ENCODE results near the gene SPATA32.
"Not testable (repeated sequence)": the region's sequence is repeated elsewhere in the genome, so short reads cannot be mapped to it uniquely, and the experiment has no call there.

The SPATA32 gene

DNA sequence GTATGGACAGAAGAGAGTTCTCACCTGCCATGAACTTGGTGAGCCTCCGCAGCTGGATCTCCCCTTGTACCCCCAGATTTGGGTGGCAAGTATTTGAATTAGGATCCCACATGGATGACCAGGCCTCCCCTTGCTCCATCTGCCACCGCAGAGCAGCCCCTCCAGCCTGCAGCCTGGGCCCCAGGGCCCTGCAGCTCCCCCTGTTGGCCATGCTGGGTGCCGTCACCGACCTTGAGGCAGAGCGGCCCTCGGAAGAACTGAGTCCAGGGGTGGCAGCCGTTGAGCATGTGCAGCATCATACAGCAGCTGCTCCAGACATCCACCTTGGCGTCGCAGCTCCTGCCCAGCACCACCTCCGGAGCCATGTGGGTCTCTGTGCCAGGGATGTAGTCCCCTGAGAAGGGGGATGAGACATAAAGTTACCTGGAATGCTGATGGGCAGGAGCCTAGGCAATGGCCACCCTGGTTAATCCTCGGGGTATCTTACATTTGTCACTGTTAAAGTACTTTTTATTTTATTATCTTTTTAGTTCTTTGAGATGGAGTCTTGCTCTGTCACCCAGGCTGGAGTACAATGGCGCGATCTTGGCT lies 9.0 kb upstream of the SPATA32 start:
- peak in 1 of 2 experiments; percentile 31 for DNase-seq

DNA sequence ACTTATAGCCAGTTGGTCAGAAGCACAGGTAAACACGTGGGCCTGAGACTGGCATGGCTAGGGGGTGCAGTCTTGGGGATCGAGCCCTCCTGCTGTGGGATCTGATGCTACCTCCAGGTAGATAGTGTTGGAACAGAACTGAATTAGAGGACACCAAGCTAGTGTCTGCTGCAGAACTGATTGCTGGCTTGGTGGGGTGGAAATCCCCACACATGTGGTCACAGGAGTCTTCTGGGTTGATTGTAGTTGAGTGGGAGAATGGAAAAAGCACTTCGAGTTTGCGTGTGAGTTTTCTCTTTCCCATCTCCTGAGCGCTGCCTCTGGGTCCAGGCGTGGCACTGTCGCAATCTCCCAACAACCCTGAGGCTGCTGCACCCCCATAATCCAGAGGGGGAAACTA lies 8.0 kb upstream of the SPATA32 start:
- no peak for DNase-seq

DNA sequence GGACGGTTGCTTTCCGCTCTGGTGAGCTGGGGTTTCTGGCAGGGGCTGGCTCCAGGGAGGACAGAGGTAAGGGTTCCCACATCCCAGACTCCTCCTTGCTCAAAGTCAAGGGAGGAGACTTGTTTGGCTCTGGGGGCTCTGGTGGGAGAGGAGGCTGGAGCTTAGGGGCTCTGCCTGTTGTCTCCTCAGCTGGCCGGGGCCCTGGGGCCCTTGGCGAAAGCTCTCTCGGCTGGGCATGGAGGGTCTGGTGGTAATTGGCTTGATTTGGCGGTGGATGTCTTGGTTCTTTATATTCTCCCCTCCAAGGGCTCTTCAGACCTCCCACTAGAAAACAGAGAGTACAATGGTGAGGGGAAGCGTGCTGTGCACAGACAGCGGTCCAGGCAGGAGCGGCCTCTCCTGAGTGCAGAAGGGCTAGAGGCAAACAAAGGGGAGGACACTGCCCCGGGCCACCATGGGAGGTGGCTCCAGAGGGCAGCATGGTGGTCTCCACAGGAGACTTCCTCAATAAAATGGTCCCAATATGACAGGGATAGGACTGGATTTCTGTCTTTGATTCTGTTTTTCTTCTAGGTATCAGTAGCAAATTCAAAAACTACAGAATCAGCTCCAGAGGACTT lies 5.7 kb upstream of the SPATA32 start:
- no peak for DNase-seq

DNA sequence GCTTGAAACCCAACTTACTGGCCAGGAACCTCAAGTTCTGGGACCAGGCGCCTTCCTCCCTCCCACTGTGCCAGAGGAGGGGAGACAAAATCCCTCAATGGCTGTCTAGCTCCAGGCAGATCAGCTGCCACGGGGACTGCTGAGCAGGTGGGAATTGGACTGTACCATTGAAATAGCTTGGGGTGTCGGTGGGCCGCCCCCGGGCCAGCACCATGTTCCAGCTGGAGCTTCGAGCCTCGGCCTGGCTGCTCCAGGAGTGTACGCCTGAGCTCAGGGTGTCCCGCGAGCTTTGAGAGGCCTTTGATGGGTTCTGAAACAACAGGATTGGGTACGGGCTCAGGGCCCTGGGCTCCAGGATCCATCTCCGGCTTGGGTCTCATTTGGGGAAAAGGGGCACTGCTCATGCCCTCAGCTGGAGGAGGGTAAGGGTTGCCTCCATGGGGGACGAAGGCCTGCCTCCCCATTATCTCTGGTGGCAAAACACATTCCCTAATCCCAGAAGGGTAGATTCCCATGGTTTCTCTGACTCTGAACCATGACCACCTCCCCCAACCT lies 4.6 kb upstream of the SPATA32 start:
- no peak for DNase-seq

DNA sequence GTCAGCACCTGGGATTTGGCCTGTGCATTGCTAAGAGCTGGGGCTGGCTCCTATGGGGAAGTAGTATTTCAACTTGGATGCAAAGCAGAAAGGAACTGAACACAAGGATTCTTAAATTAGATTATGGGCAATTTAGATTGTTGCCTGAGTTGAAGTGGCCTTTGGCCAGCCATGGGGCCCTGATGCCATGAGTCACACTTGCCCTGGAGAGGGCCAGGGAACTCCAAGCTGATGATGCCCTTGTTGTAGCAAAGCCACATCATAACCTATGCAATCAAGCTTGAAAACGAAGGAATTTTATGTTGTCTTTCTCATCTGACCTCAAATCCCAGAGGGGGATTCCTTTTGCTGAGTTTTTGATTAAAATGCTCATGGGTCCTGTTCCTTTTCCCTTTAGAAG lies 3.9 kb upstream of the SPATA32 start:
- DNase-seq, result no peak

DNA sequence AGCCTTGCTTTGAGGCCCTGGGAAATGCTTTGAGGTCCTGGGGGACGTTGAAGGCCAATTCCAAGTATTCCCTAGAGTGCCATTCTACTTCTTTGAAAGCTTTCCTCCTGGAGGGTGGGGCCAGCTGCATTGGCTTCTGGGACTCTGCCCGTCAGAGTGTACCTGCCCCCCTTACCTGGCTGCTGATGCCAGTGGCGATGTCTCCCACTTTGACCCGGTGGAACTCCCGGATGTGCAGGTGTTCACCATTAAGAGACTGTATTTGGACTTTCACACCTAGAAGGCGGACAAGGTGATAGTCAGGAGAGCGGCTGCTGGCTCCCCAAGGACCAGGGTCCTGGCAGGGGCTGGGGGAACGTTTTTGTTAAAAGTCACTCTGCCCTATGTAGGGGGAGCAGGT lies 3.1 kb upstream of the SPATA32 start:
- DNase-seq, result no peak

DNA sequence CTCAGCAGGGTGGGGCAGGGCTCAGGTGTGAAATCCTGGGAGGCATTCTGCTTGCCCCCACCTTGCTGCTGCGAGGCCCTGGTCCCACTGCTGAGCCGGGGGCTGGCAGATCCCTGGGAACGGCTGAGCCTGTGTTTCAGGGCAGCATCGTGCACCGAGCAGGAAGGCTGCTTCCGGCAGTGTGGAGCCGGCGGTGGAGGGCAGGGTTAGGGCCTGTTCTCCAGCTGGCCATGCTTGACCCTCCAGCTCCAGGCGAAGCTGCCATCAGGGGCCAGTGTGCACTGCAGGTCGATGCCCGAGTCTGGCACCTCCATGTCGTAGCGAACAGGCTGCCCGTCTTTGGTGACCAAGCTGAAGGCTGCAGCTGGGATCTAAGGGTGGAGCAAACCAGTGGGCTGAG lies 2.5 kb upstream of the SPATA32 start:
- DNase-seq, result no peak

DNA sequence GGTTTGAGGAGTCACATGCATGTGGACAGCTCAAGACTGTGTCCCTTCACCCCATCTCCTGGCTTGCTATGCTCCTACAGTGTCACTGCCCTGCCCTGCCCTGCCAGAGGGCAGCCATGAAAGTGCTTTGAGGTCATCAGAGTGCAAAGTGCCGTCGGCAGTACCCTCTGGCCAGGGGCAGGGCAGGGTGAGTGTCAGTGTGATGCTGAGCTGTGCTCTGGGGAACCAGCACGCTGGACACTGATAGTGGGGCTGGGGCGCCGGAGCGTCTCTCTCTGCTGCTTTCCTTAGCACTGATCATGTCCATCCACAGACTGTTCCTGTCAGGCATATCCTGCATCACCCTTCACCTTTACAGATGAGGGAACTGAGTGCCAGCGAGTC lies 1.6 kb upstream of the SPATA32 start:
- DNase-seq, result no peak

DNA sequence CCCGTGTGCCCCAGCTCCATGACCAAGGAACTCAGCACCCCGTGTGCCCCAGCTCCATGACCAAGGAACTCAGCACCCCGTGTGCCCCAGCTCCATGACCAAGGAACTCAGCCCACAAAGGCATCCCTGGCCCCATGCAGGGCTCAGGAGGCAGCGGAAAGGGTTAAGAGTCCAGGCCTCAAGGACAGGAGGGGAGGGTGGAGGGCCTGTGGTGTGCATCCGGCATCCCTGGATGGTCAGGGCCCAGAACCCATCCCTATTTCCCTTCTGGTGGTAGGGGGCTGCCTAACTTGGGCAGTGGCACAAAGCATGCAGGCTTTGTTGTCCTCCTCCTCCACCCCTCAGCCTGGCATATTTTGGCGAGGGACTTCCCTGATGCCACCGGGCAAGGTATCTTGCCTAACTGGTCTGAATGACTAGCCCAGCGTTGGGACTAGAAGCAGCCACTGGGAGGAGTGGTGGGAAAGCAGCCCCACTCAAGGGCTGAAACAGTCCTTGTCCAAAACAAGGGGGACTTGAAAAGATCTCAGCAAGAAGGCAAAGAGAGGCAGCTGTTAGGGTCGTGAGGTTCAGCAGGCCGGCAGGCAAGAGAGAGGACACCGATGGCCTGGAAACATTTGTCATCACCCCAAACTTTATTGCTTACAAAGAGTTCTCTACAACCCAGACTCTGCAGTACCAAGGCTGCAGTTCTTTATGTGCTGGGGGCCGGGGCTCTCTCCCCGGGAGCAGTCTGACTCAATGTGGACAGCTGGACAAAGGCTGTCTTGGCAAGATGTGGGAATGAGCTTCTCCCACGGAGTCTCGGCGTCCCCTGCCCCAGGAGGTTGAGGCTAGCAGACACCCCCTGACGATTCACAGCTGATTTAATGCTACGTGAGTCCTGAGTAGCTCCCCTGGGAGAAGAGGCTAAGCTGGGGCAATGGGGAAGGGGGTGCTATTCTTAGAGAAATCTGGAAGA lies 902 bp upstream of the SPATA32 start:
- DNase-seq, result no peak

DNA sequence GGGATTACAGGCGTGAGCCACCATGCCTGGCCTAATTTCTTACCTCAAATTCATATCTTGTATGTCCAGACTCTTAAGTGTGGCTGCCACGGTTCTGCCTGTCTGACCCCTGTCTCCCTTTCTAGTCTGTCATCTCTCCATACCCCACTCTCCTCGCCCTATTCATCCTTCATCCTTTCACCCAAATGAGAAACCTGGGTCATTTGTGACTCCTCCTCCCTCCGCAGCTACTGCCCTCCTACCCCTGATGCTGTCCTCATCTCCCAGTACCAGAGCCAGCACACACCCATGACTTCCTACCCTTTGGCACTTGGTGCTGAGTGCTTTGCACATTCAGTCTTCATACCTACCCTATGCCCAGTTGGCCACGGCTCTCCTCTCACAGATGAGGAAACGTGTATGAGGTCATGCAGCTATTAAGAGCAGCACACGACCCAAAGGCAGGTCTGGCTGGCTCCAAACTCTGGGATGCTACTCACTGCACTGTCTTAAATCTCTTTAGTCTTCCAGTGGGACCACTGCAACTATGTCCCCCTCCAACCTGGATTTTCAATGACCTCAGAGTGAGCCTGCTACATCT lies 1.6 kb downstream of the SPATA32 start:
- no peak for DNase-seq

DNA sequence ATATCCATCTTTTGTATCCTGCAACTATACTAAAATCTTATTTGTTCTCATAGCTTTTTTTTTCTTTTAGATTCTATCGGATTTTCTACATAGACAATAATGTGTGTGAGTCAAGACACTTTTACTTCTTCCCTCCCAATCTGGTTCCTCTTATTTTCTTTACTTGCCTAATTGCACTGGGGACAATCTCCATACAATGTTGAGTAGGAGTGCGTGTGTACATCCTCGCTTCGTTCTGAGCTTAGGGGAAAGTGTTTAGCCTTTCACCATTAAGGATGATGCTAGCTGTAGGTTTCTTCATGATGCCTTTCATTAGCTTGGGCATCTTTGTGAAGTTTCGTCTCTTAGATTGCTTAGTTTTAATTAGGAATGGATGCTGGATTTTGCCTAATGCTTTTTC lies 2.9 kb downstream of the SPATA32 start:
- no peak for DNase-seq

DNA sequence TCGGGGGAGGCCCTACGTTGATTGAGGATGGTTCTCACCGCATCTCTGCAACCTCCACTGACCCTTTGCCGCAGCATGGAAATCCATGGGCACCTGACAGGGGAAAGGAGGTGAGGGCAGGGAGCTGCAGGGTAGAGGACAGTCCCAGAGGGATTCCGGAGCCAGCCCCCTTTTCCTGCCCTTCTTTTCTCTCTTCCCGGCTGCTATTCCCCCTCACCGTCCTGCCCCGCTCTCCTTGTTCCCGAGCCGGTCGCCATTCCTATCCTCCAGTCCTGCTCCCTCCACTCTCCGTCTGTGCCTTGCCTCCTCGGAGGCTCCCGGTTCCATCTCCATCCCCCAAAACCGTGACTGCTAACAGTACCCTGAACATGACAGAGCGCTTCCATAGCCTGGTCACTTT lies 4.8 kb downstream of the SPATA32 start:
- DNase-seq, result no peak

DNA sequence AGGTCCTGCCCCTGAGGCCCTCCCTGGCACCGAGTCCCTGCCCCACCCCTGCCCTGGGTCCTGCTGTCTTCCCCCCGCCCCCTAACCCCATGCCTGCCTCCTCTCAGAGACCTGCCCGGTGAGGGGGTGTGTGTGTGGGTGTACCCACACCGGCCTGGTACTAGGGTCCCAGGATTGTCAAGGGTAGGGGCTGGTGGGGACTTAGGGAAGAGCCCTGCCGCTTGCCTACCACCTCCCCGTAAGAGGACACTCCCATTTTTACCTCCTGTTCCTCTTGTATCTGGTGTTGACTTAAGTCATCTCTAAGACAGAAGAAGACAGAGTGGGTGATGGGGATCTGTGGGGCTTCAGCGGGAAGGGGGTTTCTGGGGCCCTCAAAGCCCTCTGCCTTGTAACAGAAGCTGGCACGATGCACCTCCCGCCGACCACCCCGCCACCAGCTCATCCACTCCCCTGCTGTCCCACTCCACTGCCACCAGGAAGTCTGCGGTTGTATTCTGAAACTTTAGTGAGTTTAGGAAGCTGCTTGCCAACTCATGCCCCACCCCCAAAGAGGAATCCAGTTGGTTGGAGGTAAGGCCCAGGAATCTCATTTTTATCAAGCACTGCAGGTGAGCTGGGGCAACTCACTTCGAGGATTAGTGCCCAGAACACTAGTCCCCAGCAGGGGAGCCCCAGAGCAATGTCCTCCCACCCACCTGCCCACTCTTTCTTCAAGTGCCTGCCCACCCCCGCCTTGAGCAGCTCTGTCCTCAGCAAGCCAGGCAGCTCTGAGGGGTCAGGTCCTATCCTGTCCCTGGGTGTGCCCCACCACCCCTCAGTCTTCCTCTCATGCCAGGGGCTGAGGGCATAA lies 5.6 kb downstream of the SPATA32 start:
- DNase-seq, result no peak

DNA sequence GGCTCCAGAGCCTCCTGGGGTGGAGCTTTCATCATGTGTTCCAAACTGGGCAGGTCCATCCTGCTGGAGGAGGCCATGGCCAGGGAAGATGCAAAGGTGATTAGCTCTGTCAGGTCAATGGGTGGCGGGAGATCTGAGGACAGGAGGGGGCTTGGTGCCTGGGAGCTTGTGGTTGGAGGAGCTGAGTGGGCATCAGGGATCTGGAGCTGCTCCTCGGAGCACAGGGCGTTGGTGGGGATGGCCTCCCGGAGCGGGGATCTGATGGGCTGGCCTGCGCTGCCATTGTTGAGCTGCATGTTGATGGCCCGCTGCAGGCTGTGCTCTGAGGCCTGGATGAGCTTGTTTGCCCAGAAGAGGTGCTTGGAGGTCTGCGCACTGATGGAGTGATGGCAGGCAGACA lies 6.5 kb downstream of the SPATA32 start:
- DNase-seq, result no peak

DNA sequence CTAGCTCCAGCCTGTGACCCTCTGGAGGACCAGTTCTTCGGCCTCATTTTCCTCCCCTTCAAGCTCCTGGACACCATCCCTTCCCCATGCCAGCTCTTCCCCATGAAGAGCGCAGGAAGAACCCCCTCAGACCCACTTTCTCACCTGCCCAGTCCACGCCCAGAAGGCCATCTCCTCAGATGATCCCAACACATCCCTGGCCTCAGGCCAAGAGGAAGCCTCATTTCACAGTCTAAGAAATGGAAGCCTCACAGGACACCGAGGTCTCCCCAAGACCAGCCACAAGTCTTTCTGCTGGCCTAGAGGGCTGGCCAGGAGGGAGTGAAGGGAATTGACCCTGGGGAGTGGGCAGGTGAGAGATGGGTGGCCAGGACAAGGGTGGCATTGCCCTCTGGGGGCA lies 8.0 kb downstream of the SPATA32 start:
- DNase-seq, result no peak

DNA sequence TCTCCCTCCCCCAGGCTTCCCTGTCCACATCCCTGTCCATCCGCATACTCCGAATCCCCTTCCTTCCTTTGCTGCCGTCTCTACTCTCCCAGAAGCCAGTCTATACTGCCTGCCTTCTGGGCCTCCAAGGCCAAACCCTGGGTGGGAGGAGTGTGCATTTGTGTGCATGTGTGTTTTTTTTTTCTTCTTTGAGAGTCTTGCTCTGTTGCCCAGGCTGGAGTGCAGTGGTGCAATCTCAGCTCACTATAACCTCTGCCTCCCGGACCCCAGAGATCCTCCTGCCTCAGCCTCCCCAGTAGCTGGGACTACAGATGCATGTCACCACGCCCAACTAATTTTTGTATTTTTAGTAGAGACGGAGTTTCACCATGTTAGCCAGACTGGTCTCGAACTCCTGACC lies 8.7 kb downstream of the SPATA32 start:
- DNase-seq, result not testable (repeated sequence)

DNA sequence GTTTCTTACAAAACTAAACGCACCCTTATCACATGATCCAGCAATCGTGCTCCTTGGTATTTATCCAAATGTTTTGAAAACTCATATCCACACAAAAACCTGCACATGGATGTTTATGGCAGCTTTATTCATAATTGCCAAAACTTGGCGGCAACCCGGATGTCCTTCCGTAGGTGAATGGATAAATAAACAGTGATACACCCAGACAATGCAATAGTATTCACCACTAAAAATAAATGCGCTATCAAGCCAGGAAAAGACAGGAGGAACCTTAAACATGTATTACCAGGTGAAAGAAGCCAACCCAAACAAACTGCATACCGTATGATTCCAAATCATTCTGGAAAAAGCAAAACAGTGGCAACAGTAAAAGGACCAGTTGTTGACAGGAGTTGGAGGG lies 10.0 kb downstream of the SPATA32 start:
- no peak for DNase-seq

DNA sequence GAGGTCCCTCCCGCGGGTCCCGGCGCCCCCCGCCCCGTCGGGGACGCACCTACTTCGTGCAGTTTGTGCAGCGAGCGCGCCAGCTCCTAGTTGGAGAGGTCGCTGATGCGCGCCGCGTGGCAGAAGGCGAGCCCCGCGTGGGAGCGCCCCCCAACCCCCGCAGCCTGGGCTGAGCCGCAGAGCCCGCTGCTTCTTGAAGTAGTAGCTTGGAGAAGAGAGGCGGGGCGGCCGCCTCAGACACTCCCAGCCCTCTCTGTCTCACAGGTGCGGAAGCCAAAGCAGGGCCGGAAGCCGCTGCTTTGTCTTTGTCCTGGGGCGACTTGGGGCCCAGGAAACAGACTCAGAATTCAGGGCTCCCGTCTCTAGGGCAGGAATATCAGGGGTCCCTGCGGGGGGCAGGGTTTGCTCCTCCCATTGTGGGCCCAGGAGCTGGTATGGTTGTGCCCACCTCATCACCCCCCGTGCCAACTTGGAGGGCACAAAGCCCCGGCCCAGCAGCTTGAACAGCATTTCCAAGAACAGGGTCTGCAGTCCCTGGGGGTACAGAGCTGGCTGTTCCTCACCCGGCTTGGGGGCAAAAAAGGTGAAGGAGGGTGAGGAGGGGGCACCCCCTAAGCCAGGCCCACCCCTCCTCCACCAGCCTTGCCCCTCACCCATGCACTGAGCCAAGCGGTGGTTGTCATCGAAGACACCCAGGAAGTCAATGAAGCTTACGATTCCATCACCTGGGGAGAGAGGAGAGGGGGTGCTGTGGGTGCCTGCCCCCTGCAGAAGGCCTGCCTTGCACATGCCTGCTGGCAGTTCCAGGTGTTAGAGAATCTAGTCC lies 13.5 kb downstream of the SPATA32 start:
- DNase-seq, result no peak

DNA sequence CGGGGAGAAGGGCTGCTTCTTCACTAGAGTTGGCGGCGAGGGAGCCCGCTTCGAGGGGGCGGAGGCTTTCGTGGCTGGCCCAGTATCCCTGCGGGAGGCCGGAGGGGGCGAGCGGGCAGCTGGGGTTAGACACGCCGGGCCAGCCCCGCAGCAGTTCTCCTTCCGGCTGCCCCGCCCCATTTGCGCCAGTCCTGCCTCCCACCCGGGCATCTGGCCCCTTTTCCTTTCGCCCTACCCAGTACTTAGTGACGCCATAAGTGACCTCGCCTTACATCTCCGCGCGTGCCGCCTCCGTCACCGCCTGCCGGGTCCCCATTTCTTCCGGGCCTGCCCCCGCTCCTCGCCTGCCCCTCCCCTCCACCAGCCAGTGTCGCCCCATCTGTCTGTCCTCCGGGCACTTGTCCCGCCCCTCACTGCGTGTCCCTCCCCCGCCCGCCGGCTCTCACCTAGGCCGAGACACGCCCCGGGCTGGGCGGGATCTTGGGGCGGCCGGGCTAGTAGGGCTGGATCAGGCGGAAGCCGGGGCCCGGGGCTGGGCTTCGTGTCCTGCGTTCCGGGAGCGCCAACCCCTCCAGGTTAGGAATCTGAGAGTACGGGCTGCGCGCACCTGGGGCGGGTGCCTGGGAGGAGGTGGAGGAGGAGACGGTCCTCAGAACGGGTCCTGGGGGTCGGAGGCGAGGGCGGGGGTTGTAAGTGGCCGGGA lies 14.3 kb downstream of the SPATA32 start:
- peak; percentile 86 to 94 for DNase-seq

DNA sequence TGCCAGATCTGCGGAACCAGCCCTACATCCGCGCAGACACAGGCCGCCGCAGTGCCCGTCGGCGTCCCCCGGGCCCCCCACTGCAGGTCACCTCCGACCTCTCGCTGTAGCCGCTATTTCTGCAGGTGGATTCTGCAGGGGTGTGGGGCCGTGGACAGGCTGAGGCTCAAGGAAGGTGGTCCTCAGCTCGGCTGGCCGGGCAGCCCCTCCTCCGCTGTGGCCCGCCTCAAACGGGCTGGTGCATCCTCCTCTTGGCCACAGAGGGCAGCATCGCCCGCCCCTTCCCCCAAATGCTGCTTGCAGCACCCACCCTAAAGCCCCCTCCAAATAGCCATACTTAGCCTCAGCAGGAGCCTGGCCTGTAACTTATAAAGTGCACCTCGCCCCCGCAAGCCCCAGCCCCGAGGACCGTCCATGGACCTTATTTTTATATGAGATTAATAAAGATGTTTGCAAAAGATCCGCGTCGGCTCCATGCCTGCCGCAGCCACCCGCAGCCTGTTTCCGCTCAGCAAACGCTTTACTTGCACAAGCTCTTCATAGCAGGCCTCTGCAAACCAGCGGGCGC lies 14.9 kb downstream of the SPATA32 start:
- no peak for DNase-seq

DNA sequence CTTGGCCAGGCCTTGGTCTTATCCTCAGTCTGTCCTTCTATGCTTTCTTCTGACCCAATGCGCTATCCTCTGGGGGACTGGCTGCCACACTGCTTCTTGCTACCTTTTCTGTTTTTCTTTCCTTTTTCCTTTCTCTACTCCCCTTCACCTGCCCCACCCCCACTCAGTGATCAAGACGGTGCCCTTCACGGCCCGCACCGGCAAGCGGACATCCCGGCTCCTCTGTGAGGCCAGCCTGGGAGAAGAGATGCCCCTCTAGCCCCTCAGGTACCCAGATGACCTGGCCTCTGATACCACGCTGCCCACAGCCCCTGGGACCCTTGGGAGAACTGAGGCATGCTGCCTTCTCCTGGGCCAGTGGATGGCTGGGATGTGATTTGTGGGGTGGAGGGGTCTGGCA lies 15.6 kb downstream of the SPATA32 start:
- DNase-seq, result no peak
